Measurements from ENCODE around the gene REPIN1.

- TF ChIP-seq CTCF (conservative IDR thresholded peaks at IDR 0.05) (no peak), EZH2 (IDR thresholded peaks at IDR 0.05; ENCODE audit: low read depth) (no peak)
Observed at GRCh38 chr7:150388306-150388705, 19.7 kb downstream of the REPIN1 start.

Data from PC-9 (cell line).